ENCODE results near the gene PIK3CB.

PIK3CB gene

DNA sequence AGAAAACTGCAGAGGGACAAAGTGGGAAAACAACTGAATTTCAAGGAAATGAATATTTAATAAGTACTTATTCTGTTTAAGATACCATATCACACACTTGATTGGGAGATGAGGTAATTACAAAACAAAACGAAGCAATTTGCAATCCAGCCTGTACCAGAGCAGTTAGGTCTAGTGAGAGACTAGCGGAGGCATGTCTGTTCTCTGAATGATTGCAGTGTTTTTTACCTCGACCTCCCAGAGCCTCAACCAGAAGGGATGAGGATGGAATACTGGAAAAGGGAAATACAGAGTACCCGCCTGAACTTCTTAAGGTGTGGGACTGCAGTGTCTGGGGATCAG, 59.5 kb downstream of the PIK3CB start:
- Histone ChIP-seq H3K27ac (ENCODE audit: extremely low read depth, low read depth, low read length) (peak overlapping the region; percentile 48), H3K4me3 (ENCODE audit: low read depth, low read length) (no peak overlapping the region)

DNA sequence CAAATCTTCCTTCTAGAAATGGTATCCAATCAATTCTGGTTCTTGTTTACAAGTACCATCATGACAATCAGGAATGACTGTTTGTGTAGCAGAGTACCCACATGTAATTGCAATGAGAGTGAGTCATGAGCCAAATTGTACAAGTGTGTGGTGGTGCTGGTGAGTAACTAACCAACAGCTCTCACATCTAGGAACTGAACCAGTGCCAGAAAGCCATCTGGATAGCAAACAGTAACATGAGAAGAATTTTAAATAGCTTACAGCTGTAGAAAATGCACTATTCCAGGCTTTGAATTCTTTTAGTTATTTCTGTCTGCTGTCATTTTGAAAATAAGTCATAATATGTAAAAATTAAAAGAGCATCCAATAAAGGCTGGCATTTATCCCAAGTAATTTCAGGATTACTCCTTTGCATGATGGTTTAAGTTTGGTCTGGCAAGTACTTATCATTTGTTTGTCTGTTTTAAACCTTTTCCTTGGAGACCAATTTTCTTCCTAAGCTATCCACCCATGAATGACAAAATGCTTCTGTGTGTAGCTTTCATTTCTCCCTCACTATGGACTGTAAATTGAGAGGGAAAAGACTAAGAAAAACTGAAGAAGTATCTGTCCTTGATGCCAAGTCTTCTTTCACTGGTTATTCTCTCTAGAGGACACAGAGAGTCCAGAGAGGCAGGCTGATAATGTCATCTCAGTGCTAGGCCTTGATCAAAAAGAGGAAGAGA, 60.0 kb downstream of the PIK3CB start:
- Histone ChIP-seq H3K4me1 (ENCODE audit: control insufficient read depth, insufficient read depth, low read length) (peaks cover 8% of the 10 kb centered on the region; the same call in 1 of the 2 replicates), H3K27ac (ENCODE audit: extremely low read depth, low read depth, low read length) (peak overlapping the region; percentile 48), H3K36me3 (ENCODE audit: control insufficient read depth in 2 of 2, insufficient read depth in 1 of 2, low read length in 2 of 2) (no peaks in the 10 kb centered on the region), H3K4me3 (ENCODE audit: low read depth, low read length) (no peak overlapping the region), H3K9me3 (ENCODE audit: control insufficient read depth, insufficient read depth, low read depth, low read length) (no peaks in the 10 kb centered on the region)
- ChIA-PET CTCF (no interaction called here), POLR2A (no interaction called here)
- TF ChIP-seq, protein P1, sequence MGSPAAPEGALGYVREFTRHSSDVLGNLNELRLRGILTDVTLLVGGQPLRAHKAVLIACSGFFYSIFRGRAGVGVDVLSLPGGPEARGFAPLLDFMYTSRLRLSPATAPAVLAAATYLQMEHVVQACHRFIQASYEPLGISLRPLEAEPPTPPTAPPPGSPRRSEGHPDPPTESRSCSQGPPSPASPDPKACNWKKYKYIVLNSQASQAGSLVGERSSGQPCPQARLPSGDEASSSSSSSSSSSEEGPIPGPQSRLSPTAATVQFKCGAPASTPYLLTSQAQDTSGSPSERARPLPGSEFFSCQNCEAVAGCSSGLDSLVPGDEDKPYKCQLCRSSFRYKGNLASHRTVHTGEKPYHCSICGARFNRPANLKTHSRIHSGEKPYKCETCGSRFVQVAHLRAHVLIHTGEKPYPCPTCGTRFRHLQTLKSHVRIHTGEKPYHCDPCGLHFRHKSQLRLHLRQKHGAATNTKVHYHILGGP (tag by site-specific recombination; IDR thresholded peaks at IDR 0.05), result peak; percentile 48; the same call in 1 of the 2 replicates
- TF ChIP-seq, protein P2, sequence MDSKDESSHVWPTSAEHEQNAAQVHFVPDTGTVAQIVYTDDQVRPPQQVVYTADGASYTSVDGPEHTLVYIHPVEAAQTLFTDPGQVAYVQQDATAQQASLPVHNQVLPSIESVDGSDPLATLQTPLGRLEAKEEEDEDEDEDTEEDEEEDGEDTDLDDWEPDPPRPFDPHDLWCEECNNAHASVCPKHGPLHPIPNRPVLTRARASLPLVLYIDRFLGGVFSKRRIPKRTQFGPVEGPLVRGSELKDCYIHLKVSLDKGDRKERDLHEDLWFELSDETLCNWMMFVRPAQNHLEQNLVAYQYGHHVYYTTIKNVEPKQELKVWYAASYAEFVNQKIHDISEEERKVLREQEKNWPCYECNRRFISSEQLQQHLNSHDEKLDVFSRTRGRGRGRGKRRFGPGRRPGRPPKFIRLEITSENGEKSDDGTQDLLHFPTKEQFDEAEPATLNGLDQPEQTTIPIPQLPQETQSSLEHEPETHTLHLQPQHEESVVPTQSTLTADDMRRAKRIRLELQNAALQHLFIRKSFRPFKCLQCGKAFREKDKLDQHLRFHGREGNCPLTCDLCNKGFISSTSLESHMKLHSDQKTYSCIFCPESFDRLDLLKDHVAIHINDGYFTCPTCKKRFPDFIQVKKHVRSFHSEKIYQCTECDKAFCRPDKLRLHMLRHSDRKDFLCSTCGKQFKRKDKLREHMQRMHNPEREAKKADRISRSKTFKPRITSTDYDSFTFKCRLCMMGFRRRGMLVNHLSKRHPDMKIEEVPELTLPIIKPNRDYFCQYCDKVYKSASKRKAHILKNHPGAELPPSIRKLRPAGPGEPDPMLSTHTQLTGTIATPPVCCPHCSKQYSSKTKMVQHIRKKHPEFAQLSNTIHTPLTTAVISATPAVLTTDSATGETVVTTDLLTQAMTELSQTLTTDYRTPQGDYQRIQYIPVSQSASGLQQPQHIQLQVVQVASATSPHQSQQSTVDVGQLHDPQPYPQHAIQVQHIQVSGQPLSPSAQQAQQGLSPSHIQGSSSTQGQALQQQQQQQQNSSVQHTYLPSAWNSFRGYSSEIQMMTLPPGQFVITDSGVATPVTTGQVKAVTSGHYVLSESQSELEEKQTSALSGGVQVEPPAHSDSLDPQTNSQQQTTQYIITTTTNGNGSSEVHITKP (tag by site-specific recombination; IDR thresholded peaks at IDR 0.05), result peak; percentile 34; the same call in 1 of the 2 replicates
- TF ChIP-seq ZNF138 (tag by site-specific recombination; IDR thresholded peaks at IDR 0.05; ENCODE audit: borderline replicate concordance) (no peak), GLIS2 (tag by site-specific recombination; IDR thresholded peaks at IDR 0.05) (no peak)
- TF ChIP-seq, protein P3, sequence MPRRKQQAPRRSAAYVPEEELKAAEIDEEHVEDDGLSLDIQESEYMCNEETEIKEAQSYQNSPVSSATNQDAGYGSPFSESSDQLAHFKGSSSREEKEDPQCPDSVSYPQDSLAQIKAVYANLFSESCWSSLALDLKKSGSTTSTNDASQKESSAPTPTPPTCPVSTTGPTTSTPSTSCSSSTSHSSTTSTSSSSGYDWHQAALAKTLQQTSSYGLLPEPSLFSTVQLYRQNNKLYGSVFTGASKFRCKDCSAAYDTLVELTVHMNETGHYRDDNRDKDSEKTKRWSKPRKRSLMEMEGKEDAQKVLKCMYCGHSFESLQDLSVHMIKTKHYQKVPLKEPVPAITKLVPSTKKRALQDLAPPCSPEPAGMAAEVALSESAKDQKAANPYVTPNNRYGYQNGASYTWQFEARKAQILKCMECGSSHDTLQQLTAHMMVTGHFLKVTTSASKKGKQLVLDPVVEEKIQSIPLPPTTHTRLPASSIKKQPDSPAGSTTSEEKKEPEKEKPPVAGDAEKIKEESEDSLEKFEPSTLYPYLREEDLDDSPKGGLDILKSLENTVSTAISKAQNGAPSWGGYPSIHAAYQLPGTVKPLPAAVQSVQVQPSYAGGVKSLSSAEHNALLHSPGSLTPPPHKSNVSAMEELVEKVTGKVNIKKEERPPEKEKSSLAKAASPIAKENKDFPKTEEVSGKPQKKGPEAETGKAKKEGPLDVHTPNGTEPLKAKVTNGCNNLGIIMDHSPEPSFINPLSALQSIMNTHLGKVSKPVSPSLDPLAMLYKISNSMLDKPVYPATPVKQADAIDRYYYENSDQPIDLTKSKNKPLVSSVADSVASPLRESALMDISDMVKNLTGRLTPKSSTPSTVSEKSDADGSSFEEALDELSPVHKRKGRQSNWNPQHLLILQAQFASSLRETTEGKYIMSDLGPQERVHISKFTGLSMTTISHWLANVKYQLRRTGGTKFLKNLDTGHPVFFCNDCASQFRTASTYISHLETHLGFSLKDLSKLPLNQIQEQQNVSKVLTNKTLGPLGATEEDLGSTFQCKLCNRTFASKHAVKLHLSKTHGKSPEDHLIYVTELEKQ (tag by site-specific recombination; IDR thresholded peaks at IDR 0.05; ENCODE audit: borderline replicate concordance), result peak; percentile 18; the same call in 1 of the 2 replicates
- TF ChIP-seq, protein P4, sequence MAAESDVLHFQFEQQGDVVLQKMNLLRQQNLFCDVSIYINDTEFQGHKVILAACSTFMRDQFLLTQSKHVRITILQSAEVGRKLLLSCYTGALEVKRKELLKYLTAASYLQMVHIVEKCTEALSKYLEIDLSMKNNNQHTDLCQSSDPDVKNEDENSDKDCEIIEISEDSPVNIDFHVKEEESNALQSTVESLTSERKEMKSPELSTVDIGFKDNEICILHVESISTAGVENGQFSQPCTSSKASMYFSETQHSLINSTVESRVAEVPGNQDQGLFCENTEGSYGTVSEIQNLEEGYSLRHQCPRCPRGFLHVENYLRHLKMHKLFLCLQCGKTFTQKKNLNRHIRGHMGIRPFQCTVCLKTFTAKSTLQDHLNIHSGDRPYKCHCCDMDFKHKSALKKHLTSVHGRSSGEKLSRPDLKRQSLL (tag by site-specific recombination; IDR thresholded peaks at IDR 0.05), result peak; percentile 52; the same call in 1 of the 2 replicates

More for the DNA sequence above, 59.5 kb downstream of the PIK3CB start:
- TF ChIP-seq, protein P5, sequence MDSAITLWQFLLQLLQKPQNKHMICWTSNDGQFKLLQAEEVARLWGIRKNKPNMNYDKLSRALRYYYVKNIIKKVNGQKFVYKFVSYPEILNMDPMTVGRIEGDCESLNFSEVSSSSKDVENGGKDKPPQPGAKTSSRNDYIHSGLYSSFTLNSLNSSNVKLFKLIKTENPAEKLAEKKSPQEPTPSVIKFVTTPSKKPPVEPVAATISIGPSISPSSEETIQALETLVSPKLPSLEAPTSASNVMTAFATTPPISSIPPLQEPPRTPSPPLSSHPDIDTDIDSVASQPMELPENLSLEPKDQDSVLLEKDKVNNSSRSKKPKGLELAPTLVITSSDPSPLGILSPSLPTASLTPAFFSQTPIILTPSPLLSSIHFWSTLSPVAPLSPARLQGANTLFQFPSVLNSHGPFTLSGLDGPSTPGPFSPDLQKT (IDR thresholded peaks at IDR 0.05; ENCODE audit: borderline replicate concordance, low read depth, low read length), result no peak
- TF ChIP-seq, protein P6, sequence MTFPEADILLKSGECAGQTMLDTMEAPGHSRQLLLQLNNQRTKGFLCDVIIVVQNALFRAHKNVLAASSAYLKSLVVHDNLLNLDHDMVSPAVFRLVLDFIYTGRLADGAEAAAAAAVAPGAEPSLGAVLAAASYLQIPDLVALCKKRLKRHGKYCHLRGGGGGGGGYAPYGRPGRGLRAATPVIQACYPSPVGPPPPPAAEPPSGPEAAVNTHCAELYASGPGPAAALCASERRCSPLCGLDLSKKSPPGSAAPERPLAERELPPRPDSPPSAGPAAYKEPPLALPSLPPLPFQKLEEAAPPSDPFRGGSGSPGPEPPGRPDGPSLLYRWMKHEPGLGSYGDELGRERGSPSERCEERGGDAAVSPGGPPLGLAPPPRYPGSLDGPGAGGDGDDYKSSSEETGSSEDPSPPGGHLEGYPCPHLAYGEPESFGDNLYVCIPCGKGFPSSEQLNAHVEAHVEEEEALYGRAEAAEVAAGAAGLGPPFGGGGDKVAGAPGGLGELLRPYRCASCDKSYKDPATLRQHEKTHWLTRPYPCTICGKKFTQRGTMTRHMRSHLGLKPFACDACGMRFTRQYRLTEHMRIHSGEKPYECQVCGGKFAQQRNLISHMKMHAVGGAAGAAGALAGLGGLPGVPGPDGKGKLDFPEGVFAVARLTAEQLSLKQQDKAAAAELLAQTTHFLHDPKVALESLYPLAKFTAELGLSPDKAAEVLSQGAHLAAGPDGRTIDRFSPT (tag by site-specific recombination; IDR thresholded peaks at IDR 0.05), result no peak
- TF ChIP-seq ZNF169 (tag by site-specific recombination; IDR thresholded peaks at IDR 0.05) (no peak), ZBTB7A (tag by site-specific recombination; IDR thresholded peaks at IDR 0.05; ENCODE audit: low read depth) (no peak), ZNF792 (tag by site-specific recombination; IDR thresholded peaks at IDR 0.05) (no peak), ZNF214 (tag by site-specific recombination; IDR thresholded peaks at IDR 0.05; ENCODE audit: borderline replicate concordance) (no peak), GFI1B (tag by site-specific recombination; IDR thresholded peaks at IDR 0.05) (no peak), ZNF561 (tag by site-specific recombination; IDR thresholded peaks at IDR 0.05; ENCODE audit: borderline replicate concordance) (no peak), SCRT1 (tag by site-specific recombination; IDR thresholded peaks at IDR 0.05; ENCODE audit: borderline replicate concordance) (no peak), KLF16 (tag by site-specific recombination; IDR thresholded peaks at IDR 0.05) (no peak), KLF10 (tag by site-specific recombination; IDR thresholded peaks at IDR 0.05) (no peak)
- TF ChIP-seq, protein P7, sequence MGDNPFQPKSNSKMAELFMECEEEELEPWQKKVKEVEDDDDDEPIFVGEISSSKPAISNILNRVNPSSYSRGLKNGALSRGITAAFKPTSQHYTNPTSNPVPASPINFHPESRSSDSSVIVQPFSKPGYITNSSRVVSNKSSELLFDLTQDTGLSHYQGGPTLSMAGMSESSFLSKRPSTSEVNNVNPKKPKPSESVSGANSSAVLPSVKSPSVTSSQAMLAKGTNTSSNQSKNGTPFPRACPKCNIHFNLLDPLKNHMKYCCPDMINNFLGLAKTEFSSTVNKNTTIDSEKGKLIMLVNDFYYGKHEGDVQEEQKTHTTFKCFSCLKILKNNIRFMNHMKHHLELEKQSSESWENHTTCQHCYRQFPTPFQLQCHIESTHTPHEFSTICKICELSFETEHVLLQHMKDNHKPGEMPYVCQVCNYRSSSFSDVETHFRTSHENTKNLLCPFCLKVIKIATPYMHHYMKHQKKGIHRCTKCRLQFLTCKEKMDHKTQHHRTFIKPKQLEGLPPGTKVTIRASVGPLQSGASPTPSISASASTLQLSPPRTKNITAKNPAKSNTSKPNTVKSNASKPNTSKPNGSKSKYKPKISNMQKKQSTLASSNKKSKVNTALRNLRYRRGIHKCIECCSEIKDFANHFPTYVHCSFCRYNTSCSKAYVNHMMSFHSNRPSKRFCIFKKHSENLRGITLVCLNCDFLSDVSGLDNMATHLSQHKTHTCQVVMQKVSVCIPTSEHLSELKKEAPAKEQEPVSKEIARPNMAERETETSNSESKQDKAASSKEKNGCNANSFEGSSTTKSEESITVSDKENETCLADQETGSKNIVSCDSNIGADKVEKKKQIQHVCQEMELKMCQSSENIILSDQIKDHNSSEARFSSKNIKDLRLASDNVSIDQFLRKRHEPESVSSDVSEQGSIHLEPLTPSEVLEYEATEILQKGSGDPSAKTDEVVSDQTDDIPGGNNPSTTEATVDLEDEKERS (tag by site-specific recombination; IDR thresholded peaks at IDR 0.05), result no peak
- ChIA-PET POLR2A (no interaction called here), CTCF (no interaction called here)
- Histone ChIP-seq H3K4me1 (ENCODE audit: control insufficient read depth, insufficient read depth, low read length) (peaks cover 8% of the 10 kb centered on the region; the same call in 1 of the 2 replicates), H3K36me3 (ENCODE audit: control insufficient read depth in 2 of 2, insufficient read depth in 1 of 2, low read length in 2 of 2) (no peaks in the 10 kb centered on the region), H3K9me3 (ENCODE audit: control insufficient read depth, insufficient read depth, low read depth, low read length) (no peaks in the 10 kb centered on the region)

Measured in HEK293 (cell line).